ENCODE data around the gene KIF5B.
"Not testable (repeated sequence)": the region's sequence is repeated elsewhere in the genome, so short reads cannot be mapped to it uniquely, and the experiment has no call there.

Gene KIF5B

GRCh38 chr10:32073128-32073527 lies 16.9 kb upstream of the KIF5B start:
- Mint-ChIP-seq H3K4me3 (no peak overlapping the region), H3K36me3 (no peaks in the 10 kb centered on the region), H3K27me3 (peaks cover 7% of the 10 kb centered on the region), H3K9me3 (no peaks in the 10 kb centered on the region), H3K27ac (no peak overlapping the region), H3K4me1 (no peaks in the 10 kb centered on the region)
- DNase-seq (ENCODE audit: low spot score in 2 of 2) (no peak), ATAC-seq (ENCODE audit: low read depth) (no peak)

- no peaks in the 10 kb centered on the region for H3K9me3 Mint-ChIP-seq
- H3K36me3 Mint-ChIP-seq = no peaks in the 10 kb centered on the region
- peaks cover 7% of the 10 kb centered on the region for H3K27me3 Mint-ChIP-seq
- DNase-seq (ENCODE audit: low spot score in 2 of 2) (no peak), ATAC-seq (ENCODE audit: low read depth) (no peak)
- H3K4me1 Mint-ChIP-seq = no peaks in the 10 kb centered on the region
- no peak overlapping the region for H3K4me3 Mint-ChIP-seq
- no peak overlapping the region for H3K27ac Mint-ChIP-seq
Observed at GRCh38 chr10:32072025-32072800, 16.0 kb upstream of the KIF5B start.

GRCh38 chr10:32070645-32071044 lies 14.4 kb upstream of the KIF5B start:
- Mint-ChIP-seq H3K4me3 (no peak overlapping the region), H3K27ac (no peak overlapping the region), H3K9me3 (no peaks in the 10 kb centered on the region), H3K4me1 (no peaks in the 10 kb centered on the region), H3K27me3 (peaks cover 6% of the 10 kb centered on the region), H3K36me3 (no peaks in the 10 kb centered on the region)
- DNase-seq (ENCODE audit: low spot score in 2 of 2) = no peak
- no peak for ATAC-seq (ENCODE audit: low read depth)

- H3K4me3 Mint-ChIP-seq = no peak overlapping the region
- no peaks in the 10 kb centered on the region for H3K9me3 Mint-ChIP-seq
- no peak overlapping the region for H3K27ac Mint-ChIP-seq
- ATAC-seq (ENCODE audit: low read depth) (no peak), DNase-seq (ENCODE audit: low spot score in 2 of 2) (no peak)
- H3K36me3 Mint-ChIP-seq = no peaks in the 10 kb centered on the region
- no peaks in the 10 kb centered on the region for H3K4me1 Mint-ChIP-seq
- H3K27me3 Mint-ChIP-seq = peaks cover 6% of the 10 kb centered on the region
Observed at GRCh38 chr10:32068569-32068968, 12.3 kb upstream of the KIF5B start.

- H3K4me3 Mint-ChIP-seq; H3K9me3 Mint-ChIP-seq; DNase-seq (ENCODE audit: low spot score in 2 of 2); H3K4me1 Mint-ChIP-seq; H3K27ac Mint-ChIP-seq; H3K27me3 Mint-ChIP-seq; ATAC-seq (ENCODE audit: low read depth); H3K36me3 Mint-ChIP-seq: not testable (repeated sequence)
Observed at GRCh38 chr10:32067931-32068330, 11.7 kb upstream of the KIF5B start.

- Mint-ChIP-seq H3K4me1 (no peaks in the 10 kb centered on the region), H3K36me3 (no peaks in the 10 kb centered on the region), H3K27me3 (peaks cover 4% of the 10 kb centered on the region), H3K9me3 (no peaks in the 10 kb centered on the region), H3K27ac (no peak overlapping the region), H3K4me3 (no peak overlapping the region)
- no peak for DNase-seq (ENCODE audit: low spot score in 2 of 2)
- ATAC-seq (ENCODE audit: low read depth) = no peak
Observed at GRCh38 chr10:32065856-32066255, 9.6 kb upstream of the KIF5B start.

- no peaks in the 10 kb centered on the region for H3K9me3 Mint-ChIP-seq
- H3K4me1 Mint-ChIP-seq = peaks cover 4% of the 10 kb centered on the region
- H3K4me3 Mint-ChIP-seq = no peak overlapping the region
- ATAC-seq (ENCODE audit: low read depth) (no peak), DNase-seq (ENCODE audit: low spot score in 2 of 2) (no peak)
- no peaks in the 10 kb centered on the region for H3K27me3 Mint-ChIP-seq
- H3K36me3 Mint-ChIP-seq = no peaks in the 10 kb centered on the region
- no peak overlapping the region for H3K27ac Mint-ChIP-seq
Observed at GRCh38 chr10:32061440-32061839, 5.2 kb upstream of the KIF5B start.

- no peak overlapping the region for H3K27ac Mint-ChIP-seq
- no peaks in the 10 kb centered on the region for H3K27me3 Mint-ChIP-seq
- ATAC-seq (ENCODE audit: low read depth) = no peak
- H3K9me3 Mint-ChIP-seq = no peaks in the 10 kb centered on the region
- no peak overlapping the region for H3K4me3 Mint-ChIP-seq
- DNase-seq (ENCODE audit: low spot score in 2 of 2) = no peak
- H3K36me3 Mint-ChIP-seq = no peaks in the 10 kb centered on the region
- peaks cover 4% of the 10 kb centered on the region for H3K4me1 Mint-ChIP-seq
Observed at GRCh38 chr10:32060347-32060746, 4.1 kb upstream of the KIF5B start.

- Mint-ChIP-seq H3K4me1 (peaks cover 9% of the 10 kb centered on the region), H3K4me3 (no peak overlapping the region), H3K27ac (no peak overlapping the region), H3K36me3 (no peaks in the 10 kb centered on the region), H3K27me3 (no peaks in the 10 kb centered on the region), H3K9me3 (no peaks in the 10 kb centered on the region)
- DNase-seq (ENCODE audit: low spot score in 2 of 2) (no peak), ATAC-seq (ENCODE audit: low read depth) (no peak)
Observed at GRCh38 chr10:32059472-32059871, 3.2 kb upstream of the KIF5B start.

- no peaks in the 10 kb centered on the region for H3K9me3 Mint-ChIP-seq
- peak overlapping the region; percentile 92 for H3K27ac Mint-ChIP-seq
- ATAC-seq (ENCODE audit: low read depth) (no peak), DNase-seq (ENCODE audit: low spot score in 2 of 2) (no peak)
- peak overlapping the region; percentile 99 for H3K4me3 Mint-ChIP-seq
- H3K4me1 Mint-ChIP-seq = peaks cover 17% of the 10 kb centered on the region
- no peaks in the 10 kb centered on the region for H3K36me3 Mint-ChIP-seq
- H3K27me3 Mint-ChIP-seq = no peaks in the 10 kb centered on the region
Observed at GRCh38 chr10:32057036-32057372, 779 bp upstream of the KIF5B start.

GRCh38 chr10:32055478-32056135 lies 618 bp downstream of the KIF5B start:
- Mint-ChIP-seq H3K27ac (peak overlapping the region; percentile 92), H3K9me3 (no peaks in the 10 kb centered on the region), H3K4me1 (peaks cover 25% of the 10 kb centered on the region), H3K4me3 (peak overlapping the region; percentile 99), H3K27me3 (no peaks in the 10 kb centered on the region), H3K36me3 (no peaks in the 10 kb centered on the region)
- DNase-seq (ENCODE audit: low spot score in 2 of 2) (peak; percentile 60 to 77), ATAC-seq (ENCODE audit: low read depth) (peak; percentile 64)

GRCh38 chr10:32054094-32054493 lies 2.1 kb downstream of the KIF5B start:
- Mint-ChIP-seq H3K9me3 (no peaks in the 10 kb centered on the region), H3K4me1 (peaks cover 39% of the 10 kb centered on the region), H3K27me3 (no peaks in the 10 kb centered on the region), H3K4me3 (peak overlapping the region; percentile 99), H3K36me3 (peaks cover 2% of the 10 kb centered on the region), H3K27ac (peak overlapping the region; percentile 92)
- DNase-seq (ENCODE audit: low spot score in 2 of 2) (no peak), ATAC-seq (ENCODE audit: low read depth) (no peak)

- H3K36me3 Mint-ChIP-seq = not testable (repeated sequence)
Observed at GRCh38 chr10:32053392-32053791, 2.8 kb downstream of the KIF5B start.

GRCh38 chr10:32051926-32052325 lies 4.3 kb downstream of the KIF5B start:
- DNase-seq (ENCODE audit: low spot score in 2 of 2) = no peak
- no peak overlapping the region for H3K4me3 Mint-ChIP-seq
- no peak overlapping the region for H3K27ac Mint-ChIP-seq
- no peak for ATAC-seq (ENCODE audit: low read depth)
- no peaks in the 10 kb centered on the region for H3K27me3 Mint-ChIP-seq
- no peaks in the 10 kb centered on the region for H3K9me3 Mint-ChIP-seq
- peaks cover 9% of the 10 kb centered on the region for H3K36me3 Mint-ChIP-seq
- peaks cover 47% of the 10 kb centered on the region for H3K4me1 Mint-ChIP-seq

More at GRCh38 chr10:32053392-32053791, 2.8 kb downstream of the KIF5B start:
- not testable (repeated sequence) for DNase-seq (ENCODE audit: low spot score in 2 of 2); H3K27ac Mint-ChIP-seq; H3K27me3 Mint-ChIP-seq; H3K9me3 Mint-ChIP-seq; ATAC-seq (ENCODE audit: low read depth)
- Mint-ChIP-seq H3K4me1 (peaks cover 42% of the 10 kb centered on the region), H3K4me3 (peak overlapping the region; percentile 55)

GRCh38 chr10:32050177-32050576 lies 6.0 kb downstream of the KIF5B start:
- DNase-seq (ENCODE audit: low spot score in 2 of 2) (no peak), ATAC-seq (ENCODE audit: low read depth) (no peak)
- H3K4me3 Mint-ChIP-seq = no peak overlapping the region
- H3K4me1 Mint-ChIP-seq = peaks cover 49% of the 10 kb centered on the region
- no peaks in the 10 kb centered on the region for H3K9me3 Mint-ChIP-seq
- H3K27ac Mint-ChIP-seq = peak overlapping the region; percentile 81
- H3K36me3 Mint-ChIP-seq = peaks cover 19% of the 10 kb centered on the region
- H3K27me3 Mint-ChIP-seq = no peaks in the 10 kb centered on the region
